Keratinocyte (primary cell): ENCODE measurements around the gene ATPAF1.

Experiments
- CTCF ChIP-seq, 3 experiments: IDR thresholded peaks in 1 of 3; conservative IDR thresholded peaks in 1 of 3; optimal IDR thresholded peaks in 1 of 3; 2 replicates in 2 of 3; 3 replicates in 1 of 3; pipeline versions ENCODE3 to v1.5.1; 2011; ENCODE audit warnings: low read length in 3 of 3, mild to moderate bottlenecking in 3 of 3, moderate library complexity in 2 of 3, control low read depth in 1 of 3, inconsistent platforms in 1 of 3; ENCODE audit not compliant: insufficient read depth in 2 of 3; ENCODE audit errors: extremely low read depth in 1 of 3
- EZH2 ChIP-seq: IDR thresholded peaks from one replicate; pipeline ENCODE4 v1.6.1; 2012; ENCODE audit warnings: inconsistent platforms, mild to moderate bottlenecking, low read length, moderate library complexity

- TF ChIP-seq CTCF (optimal IDR thresholded peaks at IDR 0.05 in 1 of 3, IDR thresholded peaks at IDR 0.05 in 1 of 3, conservative IDR thresholded peaks at IDR 0.05 in 1 of 3; ENCODE audit: extremely low read depth in 1 of 3, insufficient read depth in 2 of 3, low read length in 3 of 3) = no peak
- no peak for TF ChIP-seq EZH2
These were observed 72.1 kb downstream of the ATPAF1 start for GRCh38 chr1:46596036-46596435.
